Measurements from ENCODE around the gene DDR1.

DNA sequence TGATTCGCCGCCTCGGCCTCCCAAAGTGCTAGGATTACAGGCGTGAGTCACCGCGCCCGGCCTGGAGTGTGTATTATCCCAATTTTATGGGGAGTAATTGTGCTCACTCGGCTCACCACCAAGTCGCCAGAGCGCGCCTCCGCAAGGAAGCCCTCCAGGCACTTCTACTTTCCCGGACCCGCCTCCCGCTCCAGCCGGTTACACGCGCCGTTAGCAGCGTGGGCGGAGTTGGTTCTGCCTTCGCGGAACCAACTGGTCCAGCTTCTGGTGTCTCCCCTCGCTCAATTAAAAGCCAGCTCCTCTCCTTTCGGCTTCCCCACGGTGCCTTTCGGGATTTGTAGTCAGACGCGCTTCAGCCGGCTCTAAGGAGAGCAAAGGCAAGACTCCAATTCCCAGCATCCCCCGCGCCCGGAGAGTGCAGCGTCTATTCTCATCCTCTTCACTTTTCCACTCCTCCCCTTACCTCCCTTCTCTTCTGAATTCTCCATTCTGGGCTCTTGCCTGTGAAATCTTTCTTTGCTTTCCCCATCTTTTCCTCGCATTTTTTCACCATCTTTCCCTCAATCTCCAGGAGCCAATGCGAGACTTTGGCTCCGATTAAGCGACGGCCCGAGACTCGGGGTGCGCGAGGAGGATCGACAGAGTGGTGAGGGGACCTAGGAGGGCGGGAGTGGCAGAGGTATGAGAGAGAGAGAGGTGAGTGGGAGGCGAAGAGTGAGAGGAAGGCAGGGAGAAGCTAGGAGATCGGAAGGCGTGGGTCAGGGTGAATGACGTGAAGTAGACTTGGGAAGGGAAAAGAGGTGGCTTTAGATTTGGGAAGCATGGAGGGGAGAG lies 23.7 kb downstream of the DDR1 start, which contains the start of gene GTF2H4:
- no peak; the same call in 1 of the 2 replicates for TF ChIP-seq GATA2 (IDR thresholded peaks at IDR 0.05; ENCODE audit: low read depth, low read length)
- no peak for TF ChIP-seq GATA3 (IDR thresholded peaks at IDR 0.05; ENCODE audit: low read depth, low read length)

All from SH-SY5Y (cell line).